Loucy (cell line): ENCODE measurements around the gene CIB4.

ENCODE experiments used
- H2AFZ ChIP-seq: fragments of 200-600 bp; sonication (generic); 2 replicates; pipeline ENCODE4 v1.6.0; 2016; ENCODE audit warnings: antibody characterized with exemption, mild to moderate bottlenecking, low read length, moderate library complexity
- H3F3A ChIP-seq: fragments of 200-600 bp; 2 replicates; pipeline ENCODE4 v1.6.0; 2016; ENCODE audit warnings: antibody characterized with exemption, low read depth, mild to moderate bottlenecking
- H3K27me3 ChIP-seq: fragments of 200-600 bp; sonication (generic); 2 replicates; pipeline ENCODE4 v1.6.1; 2014; ENCODE audit warnings: low read length, mild to moderate bottlenecking; ENCODE audit not compliant: insufficient read depth, poor library complexity, severe bottlenecking
- H3K36me3 ChIP-seq: fragments of 200-600 bp; sonication (generic); 2 replicates; pipeline ENCODE4 v1.6.1; 2016; ENCODE audit warnings: low read length; ENCODE audit not compliant: insufficient read depth
- H3K4me1 ChIP-seq: fragments of 200-600 bp; sonication (generic); 2 replicates; pipeline ENCODE4 v1.5.1; 2014; ENCODE audit warnings: low read length, mild to moderate bottlenecking; ENCODE audit not compliant: insufficient read depth, poor library complexity, severe bottlenecking
- H3K4me2 ChIP-seq: fragments of 200-600 bp; sonication (generic); 2 replicates; pipeline ENCODE4 v1.6.0; 2014; ENCODE audit warnings: antibody characterized with exemption, low read length, low read depth, mild to moderate bottlenecking; ENCODE audit not compliant: poor library complexity, severe bottlenecking
- H3K4me3 ChIP-seq: fragments of 200-600 bp; sonication (generic); 2 replicates; pipeline ENCODE4 v1.5.1; 2014; ENCODE audit warnings: low read length, mild to moderate bottlenecking, mixed read lengths; ENCODE audit not compliant: poor library complexity, severe bottlenecking
- H3K79me2 ChIP-seq: fragments of 200-600 bp; sonication (generic); 2 replicates; pipeline ENCODE4 v1.6.1; 2014; ENCODE audit warnings: low read length; ENCODE audit not compliant: insufficient read depth
- H3K9ac ChIP-seq: fragments of 200-600 bp; sonication (generic); 2 replicates; pipeline ENCODE4 v1.6.0; 2014; ENCODE audit warnings: mild to moderate bottlenecking, low read depth, low read length, moderate library complexity; ENCODE audit not compliant: poor library complexity, severe bottlenecking
- H3K9me2 ChIP-seq: fragments of 200-600 bp; sonication (generic); replicated peaks from 2 replicates; pipeline ENCODE4 v1.6.1; 2016; ENCODE audit warnings: low read depth, low read length, mixed read lengths
- H3K9me3 ChIP-seq: fragments of 200-600 bp; sonication (generic); 2 replicates; pipeline ENCODE4 v1.6.1; 2014; ENCODE audit warnings: mild to moderate bottlenecking, antibody characterized with exemption, low read length, low read depth; ENCODE audit not compliant: insufficient read depth
- H4K20me1 ChIP-seq: fragments of 200-600 bp; sonication (generic); 2 replicates; pipeline ENCODE4 v1.6.0; 2014; ENCODE audit warnings: antibody characterized with exemption, low read length, mild to moderate bottlenecking; ENCODE audit not compliant: insufficient read depth, poor library complexity, severe bottlenecking
- EZH2phosphoT487 ChIP-seq: fragments of 200-600 bp; IDR thresholded peaks from 2 replicates; pipeline ENCODE4 v1.6.1; 2018; ENCODE audit warnings: antibody characterized with exemption, mild to moderate bottlenecking, moderate library complexity, borderline replicate concordance
- TF ChIP-seq, protein P1 (sequence below): fragments of 200-600 bp; sonication (generic); conservative IDR thresholded peaks from 2 replicates; pipeline ENCODE4 v1.5.1; 2014; ENCODE audit warnings: mild to moderate bottlenecking, antibody characterized with exemption, low read length

Gene CIB4

DNA sequence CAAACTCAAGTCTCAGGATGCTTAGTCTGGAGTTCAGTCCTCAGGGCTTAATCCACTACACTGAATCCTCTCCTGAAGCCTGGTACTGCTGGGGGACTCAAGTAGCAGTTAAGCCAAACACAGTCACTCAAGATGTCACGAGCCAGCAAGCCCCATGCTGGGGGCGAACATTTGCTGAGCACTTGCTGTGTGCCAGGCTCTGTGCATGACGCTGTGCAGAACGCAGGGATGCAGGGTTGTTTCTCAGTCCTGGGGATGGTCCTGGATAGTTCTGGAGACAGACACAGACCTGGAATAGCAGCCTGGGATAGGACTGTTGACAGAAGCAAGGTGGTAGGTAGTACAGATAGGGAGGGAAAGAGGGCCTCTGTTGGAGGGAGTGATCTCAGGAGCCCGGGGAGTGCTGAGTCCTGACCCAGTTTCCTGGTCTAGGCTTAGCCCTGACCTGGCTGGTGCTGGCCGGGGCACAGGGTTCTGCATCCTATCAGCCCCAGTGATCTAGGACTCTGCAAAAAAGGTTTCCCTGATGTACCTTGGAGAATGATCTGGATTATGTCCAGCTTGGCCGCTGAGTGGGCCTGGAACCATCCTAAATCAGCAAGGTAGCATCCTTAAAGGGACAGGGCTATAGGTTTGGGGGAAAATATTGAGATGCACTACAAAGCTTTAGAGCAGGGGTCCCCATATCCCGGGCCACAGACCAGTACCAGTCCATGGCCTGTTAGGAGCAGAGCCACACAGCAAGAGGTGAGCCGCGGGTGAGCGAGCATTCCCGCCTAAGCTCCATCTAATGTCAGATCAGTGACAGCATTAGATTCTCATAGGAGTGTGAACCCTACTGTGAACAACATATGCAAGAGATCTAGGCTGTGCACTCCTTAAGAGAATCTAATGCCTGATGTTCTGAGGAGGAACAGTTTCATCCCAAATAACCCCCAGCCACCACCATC, 108.6 kb downstream of the CIB4 start:
- Histone ChIP-seq H3K27me3 (no peaks in the 10 kb centered on the region), H3K9me3 (no peaks in the 10 kb centered on the region), H3K9me2 (no peaks in the 10 kb centered on the region), H3K4me3 (no peak overlapping the region), H3K9ac (no peak overlapping the region), H3K36me3 (no peaks in the 10 kb centered on the region), H3K79me2 (no peaks in the 10 kb centered on the region), H3K4me2 (no peak overlapping the region), H2AFZ (no peak overlapping the region), H3F3A (no peaks in the 10 kb centered on the region), H3K4me1 (no peaks in the 10 kb centered on the region), H4K20me1 (no peaks in the 10 kb centered on the region)
- no peak for TF ChIP-seq EZH2phosphoT487
- TF ChIP-seq, protein P1, sequence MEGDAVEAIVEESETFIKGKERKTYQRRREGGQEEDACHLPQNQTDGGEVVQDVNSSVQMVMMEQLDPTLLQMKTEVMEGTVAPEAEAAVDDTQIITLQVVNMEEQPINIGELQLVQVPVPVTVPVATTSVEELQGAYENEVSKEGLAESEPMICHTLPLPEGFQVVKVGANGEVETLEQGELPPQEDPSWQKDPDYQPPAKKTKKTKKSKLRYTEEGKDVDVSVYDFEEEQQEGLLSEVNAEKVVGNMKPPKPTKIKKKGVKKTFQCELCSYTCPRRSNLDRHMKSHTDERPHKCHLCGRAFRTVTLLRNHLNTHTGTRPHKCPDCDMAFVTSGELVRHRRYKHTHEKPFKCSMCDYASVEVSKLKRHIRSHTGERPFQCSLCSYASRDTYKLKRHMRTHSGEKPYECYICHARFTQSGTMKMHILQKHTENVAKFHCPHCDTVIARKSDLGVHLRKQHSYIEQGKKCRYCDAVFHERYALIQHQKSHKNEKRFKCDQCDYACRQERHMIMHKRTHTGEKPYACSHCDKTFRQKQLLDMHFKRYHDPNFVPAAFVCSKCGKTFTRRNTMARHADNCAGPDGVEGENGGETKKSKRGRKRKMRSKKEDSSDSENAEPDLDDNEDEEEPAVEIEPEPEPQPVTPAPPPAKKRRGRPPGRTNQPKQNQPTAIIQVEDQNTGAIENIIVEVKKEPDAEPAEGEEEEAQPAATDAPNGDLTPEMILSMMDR, result no peak
